GM20431 (cell line): ENCODE results near the gene TBCK.
"Not testable (repeated sequence)": the region's sequence is repeated elsewhere in the genome, so short reads cannot be mapped to it uniquely, and the experiment has no call there.

Source experiments
- in situ Hi-C: fragments of 300-500 bp; cut with MseI, MboI; formaldehyde crosslinking; loops from one replicate; pipeline ENCODE4 v1.15.0; 2020; ENCODE audit warnings: low sequenced_read_pairs; ENCODE audit not compliant: unreplicated experiment

TBCK gene

DNA sequence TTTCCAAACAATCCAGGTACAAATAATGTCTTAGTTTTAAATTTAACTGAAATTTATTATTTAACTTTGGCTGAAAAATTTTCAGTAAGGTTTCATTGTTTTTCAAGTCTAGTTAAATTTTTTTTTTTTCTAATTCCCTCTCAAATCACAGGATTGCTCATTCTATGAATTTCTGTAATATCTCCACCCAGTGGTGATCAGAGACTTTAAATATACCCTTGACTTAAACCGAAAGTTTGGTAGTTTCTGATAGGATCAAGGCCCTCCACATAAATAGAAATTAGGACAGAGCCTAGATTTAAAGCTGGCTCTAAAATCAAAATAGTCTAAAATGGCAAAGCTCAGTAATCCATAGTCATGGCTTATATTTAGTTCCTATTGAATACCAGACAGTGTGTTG, 175.4 kb downstream of the TBCK start:
- in situ Hi-C loops = no loop called here

DNA sequence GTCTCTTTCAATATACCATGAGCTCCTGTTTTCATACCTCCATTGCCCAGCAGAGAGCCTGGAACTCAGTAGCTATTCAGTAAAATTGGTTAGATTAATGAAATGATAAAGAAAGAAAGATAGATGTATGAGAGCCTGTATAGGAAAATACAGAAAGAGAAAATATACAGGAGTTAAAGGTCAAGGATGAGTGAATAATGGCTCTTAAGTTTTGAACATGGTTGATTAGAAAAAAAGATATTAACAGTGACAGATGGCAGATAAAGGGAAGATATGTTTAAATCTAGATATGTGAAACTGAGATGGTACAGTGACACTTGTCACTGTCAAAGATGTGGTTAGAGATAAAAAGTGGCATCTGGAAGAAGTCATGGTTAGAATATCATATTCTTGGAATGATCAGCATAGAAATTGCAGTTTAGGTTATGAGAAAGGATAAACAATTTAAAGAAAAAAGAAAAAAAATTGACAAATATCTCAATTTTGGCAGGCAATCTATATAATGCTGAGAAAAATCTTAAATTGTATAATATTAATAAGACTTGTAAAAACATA, 179.2 kb downstream of the TBCK start:
- in situ Hi-C loops = no loop called here

DNA sequence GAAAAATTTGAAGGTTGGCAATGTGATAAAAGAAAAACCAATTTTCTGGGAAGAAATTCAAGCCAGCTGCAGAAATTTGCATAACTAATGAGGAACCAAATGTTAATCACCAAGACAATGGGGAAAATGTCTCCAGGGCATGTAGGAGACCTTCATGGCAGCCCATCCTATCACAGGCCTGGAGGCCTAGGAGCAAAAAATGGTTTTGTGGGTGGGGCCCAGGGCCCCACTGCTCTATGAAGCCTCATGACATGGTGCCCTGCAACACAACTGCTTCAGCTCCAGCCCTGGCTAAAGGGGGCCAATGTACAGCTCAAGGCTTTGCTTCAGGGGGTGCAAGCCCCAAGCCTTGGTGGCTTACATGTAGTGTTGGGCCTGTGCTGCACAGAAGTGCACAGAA, 184.0 kb downstream of the TBCK start:
- in situ Hi-C loops = no loop called here

DNA sequence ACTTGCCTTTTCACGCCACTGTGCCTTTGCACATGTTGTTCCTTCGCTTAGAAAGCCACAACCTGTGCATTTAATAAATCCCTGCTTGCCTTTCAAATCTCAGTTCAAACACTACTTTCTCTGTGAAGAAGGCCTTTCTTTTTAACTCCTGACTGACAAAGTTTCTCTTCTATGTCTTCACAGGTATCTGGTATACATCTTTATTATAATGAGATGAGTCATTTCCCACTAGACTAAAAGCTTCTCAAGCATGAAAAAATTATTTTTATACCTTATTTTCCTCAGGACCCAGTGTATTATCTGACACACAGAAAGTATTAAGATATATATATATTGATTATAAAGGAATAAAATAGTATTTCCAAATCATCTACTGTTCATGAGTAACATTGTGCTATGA, 189.9 kb downstream of the TBCK start:
- in situ Hi-C loops = no loop called here

DNA sequence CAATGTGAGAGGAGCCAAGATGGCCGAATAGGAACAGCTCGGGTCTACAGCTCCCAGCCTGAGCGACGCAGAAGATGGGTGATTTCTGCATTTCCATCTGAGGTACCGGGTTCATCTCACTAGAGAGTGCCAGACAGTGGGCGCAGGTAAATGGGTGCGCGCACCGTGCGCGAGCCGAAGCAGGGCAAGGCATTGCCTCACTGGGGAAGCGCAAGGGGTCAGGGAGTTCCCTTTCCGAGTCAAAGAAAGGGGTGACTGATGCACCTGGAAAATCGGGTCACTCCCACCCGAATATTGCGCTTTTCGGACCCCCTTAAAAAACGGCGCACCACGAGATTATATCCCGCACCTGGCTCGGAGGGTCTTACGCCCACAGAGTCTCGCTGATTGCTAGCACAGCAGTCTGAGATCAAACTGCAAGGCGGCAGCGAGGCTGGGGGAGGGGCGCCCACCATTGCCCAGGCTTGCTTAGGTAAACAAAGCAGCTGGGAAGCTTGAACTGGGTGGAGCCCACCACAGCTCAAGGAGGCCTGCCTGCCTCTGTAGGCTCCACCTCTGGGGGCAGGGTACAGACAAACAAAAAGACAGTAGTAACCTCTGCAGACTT, 196.0 kb downstream of the TBCK start:
- in situ Hi-C loops = not testable (repeated sequence)

DNA sequence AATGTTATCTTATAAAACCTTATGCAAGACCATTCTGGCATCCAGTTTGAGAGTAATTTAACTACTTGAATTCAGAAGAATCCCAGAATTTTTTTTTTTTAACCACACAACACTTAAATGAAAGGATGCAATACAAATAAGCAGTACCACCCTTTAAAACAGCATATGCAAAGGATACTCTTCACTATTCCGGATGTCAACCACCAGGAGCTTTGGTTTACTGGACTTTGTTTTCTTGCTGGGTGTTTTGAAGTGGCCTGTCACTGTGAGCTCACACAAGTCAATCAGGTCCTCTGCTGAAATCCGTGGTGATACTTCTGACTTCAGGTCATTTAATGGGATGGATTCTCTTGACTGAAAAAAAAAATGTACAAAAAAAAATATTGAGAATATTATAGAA, 200.0 kb downstream of the TBCK start:
- in situ Hi-C loops = no loop called here

DNA sequence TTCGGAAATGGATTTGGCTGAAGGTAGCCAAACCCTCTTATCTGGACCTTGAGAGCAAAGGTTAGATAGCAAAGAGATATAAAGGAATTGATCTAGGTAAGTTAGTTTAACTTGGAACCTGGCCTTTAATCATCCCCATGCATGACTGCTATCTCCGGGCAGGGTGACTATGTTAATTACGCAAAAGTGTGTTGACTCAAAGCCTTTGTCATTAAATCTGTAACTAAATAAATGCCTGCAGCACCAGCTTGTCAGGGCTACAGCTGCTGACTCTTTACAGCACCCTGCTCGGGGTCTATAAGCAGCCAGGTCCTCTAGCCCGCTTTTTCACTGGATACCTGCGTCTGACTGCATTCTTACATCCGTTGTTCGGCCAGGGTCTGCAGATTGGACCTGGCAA, 201.7 kb downstream of the TBCK start:
- in situ Hi-C loops = no loop called here

DNA sequence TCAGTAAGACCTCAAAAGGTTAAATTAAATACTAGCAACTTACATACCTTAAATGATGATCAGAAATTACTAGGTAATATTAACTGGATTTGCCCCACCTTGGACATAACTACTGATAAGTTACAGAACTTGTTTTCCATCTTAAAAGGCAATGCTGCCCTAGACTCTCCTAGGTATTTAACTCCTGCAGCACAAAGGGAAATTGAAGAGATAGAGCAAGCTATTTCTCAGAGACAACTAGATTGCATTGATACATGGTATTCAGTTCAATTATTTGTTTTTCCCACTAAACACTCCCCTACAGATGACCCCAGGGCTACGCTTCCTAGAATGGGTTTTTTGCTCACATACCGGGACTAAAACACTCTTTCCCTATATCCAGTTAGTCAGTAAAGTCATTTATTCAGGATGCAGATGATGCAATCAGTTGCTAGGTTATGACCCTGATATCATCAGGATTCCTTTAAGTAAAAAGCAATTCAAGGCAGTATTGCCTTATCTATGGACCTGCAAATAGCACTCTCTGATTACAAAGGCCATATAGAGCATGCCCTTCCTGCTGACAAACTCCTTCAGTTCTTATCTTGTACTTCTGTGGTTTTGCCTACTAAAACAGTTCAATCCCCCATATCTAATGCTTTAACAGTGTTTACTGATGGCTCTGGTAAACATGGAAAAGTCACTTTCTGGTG, 204.1 kb downstream of the TBCK start:
- in situ Hi-C loops = not testable (repeated sequence)

DNA sequence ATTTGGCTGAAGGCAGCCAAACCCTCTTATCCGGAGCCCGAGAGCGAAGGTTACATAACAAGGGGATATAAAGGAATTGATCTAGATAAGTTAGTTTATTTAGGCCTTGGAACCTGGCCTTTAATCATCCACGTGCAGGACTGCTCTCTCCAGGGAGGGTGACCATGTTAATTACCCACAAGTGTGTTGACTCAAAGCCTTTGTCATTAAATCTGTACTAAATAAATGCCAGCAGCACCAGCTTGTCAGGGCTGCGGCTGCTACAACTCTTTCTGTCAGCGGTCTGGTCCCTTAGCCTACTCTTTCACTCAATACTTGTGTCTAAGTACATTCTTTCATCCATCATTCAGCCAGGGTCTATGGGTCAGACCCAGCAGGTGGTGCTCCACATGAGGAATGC, 206.1 kb downstream of the TBCK start:
- in situ Hi-C loops = no loop called here

DNA sequence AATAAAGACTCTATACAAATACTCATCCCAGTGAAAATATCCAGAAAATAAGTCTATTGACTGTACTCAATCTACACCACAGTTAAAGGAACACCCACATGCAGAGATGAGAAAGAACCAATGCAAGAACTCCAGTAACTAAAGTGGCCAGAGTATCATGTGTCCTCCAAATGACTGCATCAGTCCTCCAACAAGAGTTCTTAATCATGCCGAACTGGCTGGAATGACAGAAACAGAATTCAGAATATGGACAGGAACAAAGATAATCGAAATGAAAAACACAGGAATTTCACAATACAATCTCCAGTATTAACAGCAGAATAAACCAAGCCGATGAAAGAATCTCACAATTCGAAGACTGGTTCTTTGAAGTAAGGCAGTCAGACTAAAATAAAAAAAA, 210.3 kb downstream of the TBCK start:
- in situ Hi-C loops = no loop called here

DNA sequence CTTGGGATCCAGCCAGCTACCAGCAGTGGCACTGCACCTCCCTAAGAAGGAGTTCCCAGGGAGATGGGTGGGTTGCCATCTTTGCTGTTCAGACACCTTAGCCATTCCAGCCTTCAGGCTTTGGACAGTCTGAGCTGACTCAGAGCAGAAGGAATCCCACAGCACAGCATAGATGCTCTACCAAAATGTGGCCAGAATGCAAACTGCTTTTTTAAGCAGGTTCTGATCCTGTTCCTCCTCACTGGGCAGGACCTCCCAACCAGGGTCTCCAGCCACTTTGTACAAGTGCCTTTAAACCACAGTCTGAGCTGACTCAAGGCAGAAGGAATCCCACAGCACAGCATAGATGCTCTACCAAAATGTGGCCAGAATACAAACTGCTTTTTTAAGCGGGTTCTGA, 211.7 kb downstream of the TBCK start:
- in situ Hi-C loops = no loop called here

DNA sequence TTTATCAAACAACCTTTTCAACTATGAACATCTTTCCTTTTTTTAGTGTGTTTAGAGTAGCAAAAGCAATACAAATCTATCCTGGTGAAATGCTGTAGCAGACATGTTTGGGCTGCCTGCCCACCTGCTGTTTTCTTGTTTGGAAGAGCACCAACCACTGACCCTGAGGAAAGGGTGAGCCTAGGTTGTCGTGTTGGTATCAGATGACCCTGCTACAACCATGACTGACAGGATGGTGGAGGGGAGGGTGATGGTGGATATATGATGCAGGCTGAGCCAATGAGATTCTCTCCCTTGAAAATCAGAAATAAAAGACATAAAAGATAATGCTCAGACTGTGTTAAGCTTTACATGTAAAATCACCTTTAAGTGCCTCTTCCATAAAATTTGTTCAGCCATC, 219.6 kb downstream of the TBCK start:
- in situ Hi-C loops = no loop called here

DNA sequence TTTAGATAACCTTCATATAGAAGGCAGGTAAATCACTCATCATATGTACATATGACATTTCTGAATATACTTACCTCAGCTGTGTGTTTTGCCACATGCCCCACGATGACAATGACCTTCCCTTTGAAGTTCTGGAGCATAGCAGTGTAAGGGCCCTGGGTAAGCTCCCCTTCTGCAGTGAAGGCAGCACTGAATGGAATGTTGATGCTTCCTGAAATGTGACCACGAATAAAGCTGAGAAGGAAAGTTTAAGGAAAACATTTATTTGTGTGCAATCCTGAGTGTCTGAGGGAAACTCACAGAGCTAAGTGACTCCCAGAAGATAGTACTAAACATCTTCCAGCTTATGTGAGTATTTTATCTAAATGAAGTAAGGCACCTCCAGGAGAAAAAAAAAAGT, 220.6 kb downstream of the TBCK start:
- in situ Hi-C loops = no loop called here

DNA sequence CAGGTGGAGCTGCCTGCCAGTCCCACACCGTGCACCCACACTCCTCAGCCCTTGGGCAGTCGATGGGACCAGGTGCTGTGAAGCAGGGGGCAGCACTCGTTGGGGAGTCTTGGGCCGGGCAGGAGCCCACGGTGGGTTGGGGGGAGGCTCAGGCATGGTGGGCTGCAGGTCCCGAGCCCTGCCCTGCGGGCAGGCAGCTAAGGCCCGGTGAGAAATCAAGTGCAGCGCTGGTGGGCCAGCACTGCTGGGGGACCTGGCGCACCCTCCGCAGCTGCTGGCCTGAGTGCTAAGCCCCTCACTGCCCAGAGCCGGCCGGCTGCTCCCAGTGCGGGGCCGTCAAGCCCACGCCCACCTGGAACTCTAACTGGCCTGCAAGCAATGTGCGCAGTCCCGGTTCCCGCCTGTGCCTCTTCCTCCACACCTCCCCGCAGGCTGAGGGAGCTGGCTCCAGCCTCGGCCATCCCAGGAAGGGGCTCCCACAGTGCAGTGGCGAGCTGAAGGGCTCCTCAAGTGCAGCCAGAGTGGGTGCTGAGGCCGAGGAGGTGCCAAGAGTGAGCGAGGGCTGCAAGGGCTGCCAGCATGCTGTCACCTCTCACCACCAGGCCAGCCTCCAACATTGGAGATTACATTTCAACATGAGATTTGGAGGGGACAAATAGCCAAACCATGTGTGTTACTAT, 223.5 kb downstream of the TBCK start:
- in situ Hi-C loops = no loop called here

DNA sequence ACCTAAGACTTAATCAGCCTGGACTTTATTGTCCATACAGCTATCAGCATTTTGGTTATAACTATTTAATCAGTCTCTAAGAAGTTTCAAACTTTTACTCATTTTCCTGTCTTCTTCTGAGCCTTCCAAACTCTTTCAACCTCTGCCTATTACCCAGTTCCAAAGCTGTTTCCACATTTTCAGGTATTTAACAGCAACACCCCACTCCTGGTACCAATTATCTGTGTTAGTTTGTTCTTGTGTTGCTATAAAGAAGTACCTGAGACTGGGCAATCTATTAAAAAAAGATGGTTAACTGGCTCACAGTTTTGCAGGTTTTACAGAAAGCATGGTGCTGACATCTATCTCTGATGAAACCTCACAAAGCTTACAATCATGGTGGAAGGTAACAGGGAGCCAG, 225.2 kb downstream of the TBCK start:
- in situ Hi-C loops = no loop called here

DNA sequence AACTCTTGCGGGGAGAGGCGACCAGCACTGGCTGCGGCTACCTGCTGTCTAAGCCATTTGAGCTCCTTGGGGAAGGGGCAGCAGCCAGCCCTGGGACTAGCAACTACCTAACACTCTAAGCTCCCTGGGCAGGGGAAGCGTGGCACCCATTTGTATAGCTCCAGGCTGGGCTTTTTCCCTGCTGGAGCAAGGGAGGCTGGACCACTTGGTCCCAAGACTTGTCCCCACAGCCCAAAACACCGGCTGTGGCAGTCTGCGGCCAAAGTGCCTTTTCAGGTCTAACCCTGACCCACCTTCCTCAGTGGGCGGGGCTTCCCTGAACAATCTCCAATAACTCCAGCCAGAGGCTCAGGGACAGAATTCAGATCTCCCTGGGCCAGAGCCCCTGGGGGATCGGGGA, 232.9 kb downstream of the TBCK start:
- in situ Hi-C loops = no loop called here

DNA sequence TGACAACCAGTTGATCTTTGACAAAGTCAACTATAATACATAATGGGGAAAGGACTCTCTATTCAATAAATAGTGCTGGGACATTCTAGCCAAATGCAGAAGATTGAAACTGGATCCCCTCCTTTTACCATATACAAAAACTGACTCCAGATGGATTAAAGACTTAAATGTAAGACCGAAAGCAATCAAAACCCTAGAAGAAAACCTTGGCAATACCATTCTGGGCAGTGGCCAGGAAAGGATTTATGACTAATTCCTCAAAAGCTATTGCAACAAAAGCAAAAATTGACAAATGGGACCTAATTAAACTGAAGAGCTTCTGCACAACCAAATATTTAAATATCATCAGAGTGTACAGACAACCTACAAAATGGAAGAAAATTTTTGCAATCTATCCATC, 235.6 kb downstream of the TBCK start:
- in situ Hi-C loops = no loop called here

DNA sequence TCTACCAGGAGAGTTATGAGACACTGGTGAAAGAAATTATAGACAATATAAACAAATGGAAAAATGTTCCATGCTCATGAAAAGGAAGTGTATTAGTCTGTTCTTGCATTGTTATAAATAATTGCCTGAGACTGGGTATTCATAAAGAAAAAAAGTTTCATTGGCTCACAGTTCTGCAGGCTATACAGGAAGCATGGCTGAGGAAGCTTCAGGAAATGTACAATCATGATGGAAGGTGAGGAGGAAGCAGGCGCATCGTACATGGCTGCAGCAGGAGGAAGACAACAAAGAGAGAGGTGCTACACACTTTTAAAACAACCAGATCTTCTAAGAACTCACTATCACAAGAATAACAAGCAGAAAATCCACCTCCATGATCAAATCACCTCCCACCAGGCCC, 236.4 kb downstream of the TBCK start:
- in situ Hi-C loops = no loop called here

DNA sequence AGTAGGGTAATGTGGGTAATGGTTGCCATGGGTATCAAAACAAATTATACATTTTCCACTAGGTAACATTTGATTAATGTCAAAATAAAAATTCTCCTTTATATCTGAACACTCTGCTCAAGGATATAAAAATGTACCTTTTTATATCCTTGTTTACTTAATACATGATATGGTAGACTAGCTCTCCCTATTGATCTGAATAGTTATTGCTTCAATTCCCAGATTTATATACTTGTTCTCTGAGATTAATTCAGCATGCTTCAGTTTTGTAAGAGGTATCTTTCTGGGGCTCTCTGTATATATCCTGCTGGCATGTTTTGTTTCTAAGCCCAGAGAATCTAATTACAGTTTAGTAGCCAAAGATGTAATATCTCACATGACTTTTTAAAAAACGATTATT, 251.0 kb downstream of the TBCK start:
- in situ Hi-C loops = no loop called here

DNA sequence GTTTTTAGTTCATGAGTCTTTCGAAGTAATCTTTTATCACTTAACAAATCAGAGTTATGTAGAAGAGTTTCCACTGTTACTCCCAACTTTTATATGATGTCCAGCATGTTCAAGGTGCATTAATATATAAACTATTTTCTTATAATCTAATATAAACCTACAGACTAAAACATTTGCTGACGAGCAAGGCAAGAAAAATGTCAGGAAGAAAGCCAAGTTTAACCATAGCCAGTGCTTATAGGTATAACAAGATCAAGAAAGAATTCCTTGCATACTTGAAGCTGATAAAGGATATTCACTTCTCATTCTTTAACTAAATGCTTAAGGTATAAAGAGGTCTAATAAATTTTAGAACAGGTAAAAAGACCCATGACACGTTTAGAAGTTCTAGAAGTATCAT, 253.0 kb downstream of the TBCK start:
- in situ Hi-C loops = no loop called here

DNA sequence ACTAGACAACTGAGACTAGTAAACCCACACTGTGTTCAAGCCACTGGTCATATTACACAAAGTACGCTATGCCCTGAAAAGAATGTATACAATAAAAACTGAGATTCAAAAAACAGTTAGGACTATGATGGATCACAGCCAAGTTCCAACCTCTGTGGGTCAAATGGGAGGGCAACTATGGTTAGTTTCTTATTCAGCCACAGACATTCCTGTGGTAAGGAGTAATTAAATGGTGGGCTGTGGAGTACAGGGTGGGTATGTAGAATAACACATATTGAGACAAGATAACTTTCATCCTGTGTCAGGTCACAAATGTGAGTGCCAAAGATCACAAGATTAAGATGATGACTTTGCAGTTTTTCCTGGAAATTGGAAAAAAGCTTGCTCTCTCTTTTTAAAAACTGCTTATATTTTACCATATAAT, 253.5 kb downstream of the TBCK start:
- in situ Hi-C loops = no loop called here
